Urothelium cell line (cell line): ENCODE measurements around the gene PHACTR2.

ENCODE experiments used
- DNase-seq: peaks from one replicate; pipeline ENCODE4 v3.0.0; 2011; ENCODE audit warnings: low spot score, mixed read lengths
- FAIRE-seq: peaks from 2 replicates; lab custom pipeline; 2011; peaks lifted over from hg19 to GRCh38; lab: Jason Lieb, UNC

PHACTR2 gene

DNA sequence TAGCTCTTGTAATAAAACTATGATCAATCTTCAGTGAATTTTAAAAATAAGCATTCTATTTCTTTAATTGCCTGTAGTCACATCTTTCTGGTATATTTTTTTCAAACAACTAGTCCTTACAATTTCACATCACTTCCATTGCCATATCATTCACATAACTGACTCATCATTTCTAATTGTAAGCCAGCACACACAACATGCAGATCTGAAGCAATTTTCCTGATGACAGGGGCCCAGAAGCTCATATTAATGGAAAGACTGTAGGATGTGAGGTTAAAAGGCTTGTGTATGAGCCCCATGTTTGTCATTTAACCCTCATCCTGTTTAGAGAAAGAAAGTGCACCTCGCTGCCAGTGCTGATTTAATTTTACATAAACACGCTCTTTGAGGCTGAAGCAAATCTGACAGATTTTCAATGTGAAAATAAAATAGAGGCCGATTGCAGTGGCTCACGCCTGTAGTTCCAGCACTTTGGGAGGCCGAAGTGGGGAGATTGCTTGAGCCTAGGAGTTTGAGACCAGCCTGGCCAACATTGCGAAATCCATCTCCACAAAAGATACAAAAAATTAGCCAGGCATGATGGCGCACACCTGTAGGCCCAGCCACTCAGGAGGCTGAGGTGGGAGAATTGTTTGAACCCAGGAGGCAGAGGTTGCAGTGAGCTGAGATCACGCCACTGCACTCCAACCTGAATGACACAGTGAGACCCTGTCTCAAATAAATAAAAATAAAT, 125.2 kb downstream of the PHACTR2 start:
- DNase-seq (no peak), FAIRE-seq (no peak)

DNA sequence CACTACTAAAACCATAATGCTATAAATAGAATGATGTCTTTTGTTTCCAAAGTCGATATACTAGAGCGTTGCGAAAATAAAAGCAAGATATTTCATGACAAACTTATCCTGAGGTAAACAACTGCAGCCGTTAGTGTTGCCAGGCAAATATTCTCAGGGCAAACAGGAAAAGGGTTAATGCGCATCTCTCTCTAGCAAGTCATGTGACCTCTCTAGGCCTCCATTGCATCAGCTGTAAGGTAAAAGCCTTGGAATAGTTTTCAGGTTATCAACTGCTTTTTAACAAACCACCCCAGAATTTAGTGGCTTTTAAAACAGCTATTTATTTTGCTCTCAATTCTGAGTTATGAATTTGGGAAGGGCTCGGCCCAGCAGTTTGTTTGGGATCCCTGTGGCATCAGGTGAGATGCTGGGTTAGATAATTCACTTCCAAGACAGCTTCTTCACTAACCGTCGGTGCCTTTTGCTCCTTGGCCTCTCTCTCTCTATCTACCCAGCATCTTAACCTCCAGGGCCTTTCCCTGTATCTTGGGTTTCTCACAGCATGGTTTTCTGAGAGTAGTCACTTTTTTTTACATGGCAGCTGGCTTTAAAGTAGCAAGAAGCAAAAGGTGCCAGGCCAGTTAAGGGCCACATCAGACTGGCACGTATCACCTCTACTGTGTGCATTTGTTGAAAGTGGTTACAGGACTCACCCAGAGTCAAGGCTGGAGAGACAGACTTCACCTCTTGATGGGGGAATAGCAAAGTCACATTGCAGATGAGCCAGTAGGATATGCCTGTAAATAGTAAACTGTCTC, 126.2 kb downstream of the PHACTR2 start:
- DNase-seq (no peak), FAIRE-seq (no peak)

DNA sequence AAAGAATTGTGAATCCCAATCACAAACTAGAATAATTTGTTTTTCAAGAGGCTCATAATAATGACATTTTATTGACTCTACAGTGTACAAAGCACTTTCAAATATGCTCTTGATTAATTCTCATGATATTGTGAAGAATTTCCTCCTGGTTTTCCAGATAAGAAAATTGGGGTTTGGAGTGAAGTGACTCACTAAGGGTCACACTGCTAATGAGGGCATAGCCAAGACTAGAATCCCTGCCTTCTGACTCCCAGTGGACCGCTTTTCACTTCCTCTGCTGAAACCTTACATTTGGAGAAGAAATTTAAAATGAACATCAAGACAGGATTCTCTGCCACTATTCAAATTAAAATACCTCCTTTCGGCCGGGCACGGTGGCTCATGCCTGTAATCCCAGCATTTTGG, 127.1 kb downstream of the PHACTR2 start:
- FAIRE-seq (no peak), DNase-seq (no peak)

DNA sequence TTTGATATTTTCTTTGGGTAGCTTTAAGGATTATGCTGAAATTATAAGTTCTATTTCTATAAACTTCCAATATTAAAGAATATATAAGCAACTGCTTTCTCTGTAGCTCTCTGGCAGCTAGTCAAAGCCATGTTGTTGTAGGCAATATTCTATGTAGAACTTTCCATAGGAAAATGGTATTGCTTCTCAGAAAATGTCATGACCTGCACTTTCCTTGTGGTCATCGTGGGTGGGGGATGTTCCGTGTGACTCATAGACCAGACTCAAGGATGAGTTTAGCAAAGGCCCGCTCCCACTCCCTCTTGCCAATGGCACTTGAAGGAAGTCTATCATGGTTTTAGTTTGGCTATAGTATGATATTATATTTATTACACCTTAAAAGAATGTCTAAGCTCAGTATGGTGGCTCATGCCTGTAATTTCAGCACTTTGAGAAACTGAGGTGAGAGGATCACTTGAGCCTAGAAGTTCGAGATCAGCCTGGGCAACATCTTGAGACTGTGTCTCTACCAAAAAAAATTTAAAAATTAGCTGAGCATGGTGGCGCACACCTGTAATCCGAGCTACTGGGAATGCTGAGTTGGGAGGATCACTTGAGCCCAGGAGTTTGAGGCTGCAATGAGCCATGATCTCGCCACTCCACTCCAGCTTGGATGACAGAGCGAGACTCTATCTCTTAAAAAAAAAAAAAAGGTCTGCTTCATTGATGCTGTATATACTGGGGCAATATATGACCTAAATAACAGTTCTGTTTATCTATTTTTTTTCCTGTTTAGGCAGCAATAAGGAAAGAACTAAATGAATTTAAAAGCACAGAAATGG, 128.7 kb downstream of the PHACTR2 start:
- DNase-seq (peak; percentile 33), FAIRE-seq (no peak)

DNA sequence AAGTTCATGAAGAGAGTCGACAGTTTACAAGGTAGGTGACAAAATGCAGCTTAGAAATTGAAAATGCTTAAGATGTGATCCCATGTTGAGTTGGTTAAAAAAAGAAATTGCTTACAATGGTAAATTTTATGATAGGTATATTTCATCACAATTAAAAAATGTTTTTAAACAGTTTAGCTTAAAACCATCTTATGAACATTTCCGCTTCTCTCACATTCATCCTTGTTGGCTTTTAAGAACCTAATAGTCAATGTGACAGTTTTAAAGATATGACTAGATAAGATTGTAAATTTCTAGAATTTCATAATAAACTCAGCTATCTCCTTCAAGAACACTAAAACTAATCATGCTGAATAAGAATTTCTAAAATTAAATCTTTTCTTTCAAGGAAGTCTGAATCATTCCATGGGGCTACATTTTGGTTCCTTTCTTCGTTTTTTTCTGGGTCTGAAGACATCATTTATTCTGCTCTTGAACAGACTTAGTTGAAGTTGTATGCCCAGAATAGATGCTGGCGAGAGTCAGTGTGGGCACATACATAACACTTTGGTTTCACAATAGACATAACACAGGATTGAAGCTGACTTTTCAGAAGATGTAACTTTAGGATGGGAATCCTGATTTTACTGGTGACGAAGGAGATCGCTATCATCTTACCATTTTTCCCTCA, 129.5 kb downstream of the PHACTR2 start:
- DNase-seq (no peak), FAIRE-seq (no peak)

DNA sequence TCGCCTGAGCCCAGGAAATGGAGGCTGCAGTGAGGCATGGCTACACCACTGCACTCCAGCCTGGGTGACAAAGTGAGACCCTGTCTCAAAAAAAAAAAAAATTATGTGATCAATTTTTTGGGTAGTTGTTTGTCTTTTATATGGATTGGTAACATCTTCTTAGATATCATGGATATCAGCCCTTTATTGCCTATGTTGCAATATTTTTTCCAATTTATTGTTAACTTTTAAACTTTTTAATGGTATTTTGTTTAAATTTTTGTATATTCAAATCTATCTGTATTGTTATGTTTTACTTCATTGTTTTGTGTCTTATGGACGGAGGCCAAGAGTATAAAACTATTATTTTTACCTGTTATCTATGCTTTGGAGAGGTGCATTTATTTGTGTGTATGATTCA, 133.0 kb downstream of the PHACTR2 start:
- no peak for FAIRE-seq
- no peak for DNase-seq

DNA sequence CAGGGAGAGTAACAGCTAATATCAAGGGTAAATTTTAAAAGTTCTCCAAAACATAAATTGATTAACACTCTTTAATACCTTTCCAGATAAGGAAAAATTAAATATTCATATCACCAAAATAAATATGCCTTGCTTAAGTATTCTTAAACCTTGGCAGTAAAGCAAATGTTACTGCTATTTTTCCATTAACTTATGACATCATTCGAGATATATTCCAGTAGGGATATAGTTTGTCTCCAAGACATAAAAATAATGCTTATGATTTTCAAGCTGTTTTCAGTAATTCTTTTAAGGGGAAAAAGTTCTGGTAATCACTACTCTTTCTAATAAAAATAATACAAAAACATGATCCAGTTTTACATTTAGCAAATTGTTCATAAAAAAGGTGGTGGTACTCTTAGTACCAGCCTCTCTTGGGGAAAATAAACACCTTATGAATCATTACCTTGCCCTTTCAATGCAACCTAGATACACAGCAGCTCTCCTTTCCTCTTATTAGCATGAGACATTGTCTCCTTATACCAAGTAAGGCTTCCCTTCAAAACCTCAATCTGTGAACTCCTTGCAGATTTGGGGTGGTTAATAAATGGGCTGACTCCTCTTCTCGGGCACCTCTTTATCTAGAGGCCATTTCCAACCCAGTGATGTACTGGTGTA, 133.9 kb downstream of the PHACTR2 start:
- DNase-seq (no peak), FAIRE-seq (no peak)

DNA sequence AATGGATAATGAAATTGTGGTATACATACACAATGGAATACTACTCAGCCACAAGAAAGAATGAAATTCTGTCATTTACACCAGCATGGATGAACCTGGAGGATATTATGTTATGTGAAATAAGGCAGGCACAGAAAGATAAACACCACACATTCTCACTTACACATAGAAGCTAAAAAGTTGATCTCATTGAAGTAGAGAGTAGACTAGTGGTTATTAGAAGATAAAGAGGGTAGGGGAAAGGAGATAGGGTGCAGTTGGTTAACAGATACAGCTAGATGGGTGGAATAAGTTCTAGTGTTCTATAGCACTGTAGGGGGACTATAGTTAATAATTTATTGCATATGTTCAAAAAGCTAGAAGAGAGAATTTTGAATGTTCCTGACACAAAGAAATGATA, 139.9 kb downstream of the PHACTR2 start:
- DNase-seq (no peak), FAIRE-seq (no peak)

DNA sequence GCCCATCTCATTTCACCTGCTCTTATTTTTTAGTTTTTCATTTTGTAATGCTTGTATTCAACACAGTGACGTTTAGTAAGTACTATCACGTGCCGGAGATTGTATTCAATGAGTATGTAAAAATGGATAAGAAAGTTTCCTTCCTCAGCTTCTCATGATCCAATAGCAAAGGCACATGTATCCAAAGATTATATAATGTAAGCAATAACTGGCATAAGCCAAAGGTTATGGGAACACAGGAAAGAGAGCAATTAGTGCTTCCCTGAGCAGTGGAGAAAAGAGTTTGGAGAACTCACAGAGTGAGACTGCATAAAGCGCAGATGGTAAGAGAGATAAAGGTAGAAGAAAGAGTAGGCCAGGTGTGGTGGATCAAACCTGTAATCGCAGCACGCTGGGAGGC, 143.6 kb downstream of the PHACTR2 start:
- DNase-seq: no peak

DNA sequence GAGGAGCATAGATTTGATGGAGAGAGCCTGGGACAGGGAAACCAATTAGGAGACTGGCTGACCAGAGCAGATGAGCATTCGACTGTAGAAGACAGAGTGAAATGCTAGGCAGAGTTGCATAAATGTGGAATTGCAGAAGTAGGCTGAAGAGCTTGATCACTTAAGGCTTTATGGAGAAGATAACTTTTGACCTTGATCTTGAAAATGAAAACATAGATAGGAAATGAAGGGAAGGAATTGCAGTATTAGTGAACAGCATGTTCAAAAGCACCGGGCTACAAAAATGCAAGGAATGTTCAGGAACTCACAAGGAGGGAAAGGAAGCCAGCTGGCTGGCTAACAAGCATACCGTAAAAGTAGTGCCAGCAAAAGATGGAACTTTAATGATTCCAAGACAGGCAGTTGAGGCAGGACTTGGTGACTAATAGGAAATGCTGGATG, 144.8 kb downstream of the PHACTR2 start:
- DNase-seq (peak; percentile 8), FAIRE-seq (no peak)

More for the DNA sequence above, 143.6 kb downstream of the PHACTR2 start:
- FAIRE-seq: no peak

DNA sequence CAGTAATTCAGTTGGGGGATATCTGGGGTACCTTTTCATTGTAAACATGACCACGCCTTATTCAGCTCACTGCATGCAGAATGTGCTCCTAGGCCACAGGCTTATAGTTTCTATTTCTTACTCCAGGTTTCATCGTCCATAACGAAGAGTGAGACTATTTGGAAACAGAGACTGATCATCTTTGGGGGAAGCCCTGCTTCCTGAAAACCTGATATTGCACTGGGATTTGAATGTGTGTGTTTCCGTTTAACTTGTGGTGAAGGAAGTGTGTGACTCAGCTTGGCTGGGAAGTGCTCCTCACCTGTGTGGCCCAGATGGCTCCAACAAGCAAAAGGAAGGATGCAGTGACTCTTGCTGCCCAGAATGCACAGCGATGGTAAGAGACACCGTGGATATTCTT, 145.8 kb downstream of the PHACTR2 start:
- peak; percentile 36 for DNase-seq
- FAIRE-seq: no peak

DNA sequence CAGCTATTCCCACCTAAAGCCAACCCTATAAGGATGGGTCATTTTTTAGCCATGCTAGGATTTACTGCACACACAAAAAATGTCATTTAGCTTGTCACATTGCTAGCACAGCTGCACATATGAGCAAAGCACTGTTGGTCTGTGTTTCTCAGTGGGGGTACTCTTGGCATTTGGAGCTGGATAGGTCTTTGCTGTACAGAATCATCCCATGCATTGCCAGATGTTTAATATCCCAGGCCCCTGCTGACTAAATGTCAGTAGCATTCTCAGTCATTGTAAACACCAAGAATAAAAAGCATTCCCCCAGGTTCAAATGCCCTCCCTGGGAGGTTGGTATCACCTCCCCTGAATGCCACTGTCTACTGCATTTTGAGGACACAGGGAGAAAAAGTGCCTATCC, 150.8 kb downstream of the PHACTR2 start:
- DNase-seq (no peak), FAIRE-seq (no peak)

DNA sequence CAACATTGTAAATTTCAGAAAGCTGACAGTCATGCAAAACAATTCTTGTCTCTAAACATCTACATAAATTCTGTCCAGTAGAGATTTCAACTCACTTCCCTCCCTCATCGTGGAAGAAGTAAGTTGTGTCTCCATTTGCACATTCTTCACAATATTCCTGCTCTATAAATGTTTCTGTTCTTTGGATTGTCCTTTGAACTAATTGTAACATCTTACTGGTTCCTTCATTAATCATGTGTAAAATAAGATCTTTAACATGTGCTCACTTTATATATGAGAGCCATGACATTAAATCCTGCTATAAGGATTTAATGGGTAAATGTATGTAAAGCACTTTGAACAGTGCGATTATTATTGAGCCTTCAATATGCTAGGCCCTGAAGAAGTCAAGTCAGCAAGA, 158.4 kb downstream of the PHACTR2 start:
- DNase-seq (no peak), FAIRE-seq (no peak)

DNA sequence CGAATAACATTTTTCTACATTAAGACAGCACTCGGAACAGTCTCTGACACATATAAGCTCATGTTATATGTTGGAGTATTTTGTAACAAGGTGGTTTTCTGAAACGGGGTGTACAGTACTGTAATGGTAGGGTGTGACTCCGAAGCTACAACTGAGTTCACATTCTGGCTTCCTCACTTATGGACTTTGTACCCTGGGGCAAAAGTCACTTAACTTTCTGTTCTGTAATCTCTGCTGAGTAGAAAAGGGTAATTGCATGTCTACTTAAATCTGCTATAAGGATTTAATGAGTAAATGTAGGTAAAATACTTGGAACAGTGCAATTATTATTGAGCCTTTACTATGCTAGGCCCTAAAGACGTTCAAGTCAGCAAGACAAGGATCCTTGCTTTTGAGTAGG, 160.6 kb downstream of the PHACTR2 start:
- no peak for DNase-seq
- no peak for FAIRE-seq

DNA sequence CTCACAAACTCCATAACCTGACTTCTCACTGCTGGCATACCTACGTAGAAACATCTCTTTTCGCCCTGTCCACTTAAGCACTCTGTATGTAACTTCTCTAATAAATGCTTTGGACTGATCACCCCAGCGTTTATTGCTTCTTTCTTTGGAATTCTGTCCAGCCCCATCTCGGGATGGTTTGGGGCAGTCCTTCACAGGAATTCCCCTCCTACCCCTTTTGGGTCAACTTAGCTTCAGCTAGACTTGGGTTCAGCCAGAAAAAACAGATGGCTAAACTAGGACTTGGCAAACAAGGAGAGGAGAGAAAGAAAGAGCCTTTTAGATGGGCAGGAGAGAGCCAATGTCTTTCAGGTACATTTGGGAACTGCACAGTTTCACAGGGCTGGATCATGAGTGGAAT, 161.4 kb downstream of the PHACTR2 start:
- DNase-seq: no peak
- no peak for FAIRE-seq

DNA sequence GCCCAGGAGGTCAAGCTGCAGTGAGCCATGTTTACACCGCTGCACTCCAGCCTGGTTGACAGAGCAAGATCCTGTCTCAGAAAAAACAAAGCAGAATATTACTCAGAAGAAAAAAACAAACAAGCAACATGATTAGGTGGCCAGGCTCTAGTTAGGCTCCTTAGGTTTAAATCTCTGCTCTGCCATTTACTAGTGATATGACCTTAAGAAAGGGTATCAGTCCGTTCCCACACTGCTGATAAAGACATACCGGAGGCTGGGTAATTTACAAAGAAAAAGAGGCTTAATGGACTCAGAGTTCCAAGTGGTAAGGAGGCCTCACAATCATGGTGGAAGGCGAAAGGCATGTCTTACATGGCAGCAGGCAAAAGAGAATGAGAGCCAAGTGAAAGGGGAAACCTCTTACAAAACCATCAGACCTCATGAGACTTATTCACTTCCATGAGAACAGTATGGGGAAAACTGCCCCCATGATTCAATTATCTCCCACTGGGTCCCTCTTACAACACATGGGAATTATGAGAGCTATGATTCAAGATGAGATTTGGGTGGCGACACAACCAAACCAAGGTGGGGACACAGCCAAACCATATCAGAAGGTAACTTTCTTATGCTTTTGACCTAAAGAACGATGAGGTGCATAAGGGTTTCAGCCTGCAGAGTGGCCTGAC, 163.0 kb downstream of the PHACTR2 start:
- DNase-seq: no peak
- no peak for FAIRE-seq

DNA sequence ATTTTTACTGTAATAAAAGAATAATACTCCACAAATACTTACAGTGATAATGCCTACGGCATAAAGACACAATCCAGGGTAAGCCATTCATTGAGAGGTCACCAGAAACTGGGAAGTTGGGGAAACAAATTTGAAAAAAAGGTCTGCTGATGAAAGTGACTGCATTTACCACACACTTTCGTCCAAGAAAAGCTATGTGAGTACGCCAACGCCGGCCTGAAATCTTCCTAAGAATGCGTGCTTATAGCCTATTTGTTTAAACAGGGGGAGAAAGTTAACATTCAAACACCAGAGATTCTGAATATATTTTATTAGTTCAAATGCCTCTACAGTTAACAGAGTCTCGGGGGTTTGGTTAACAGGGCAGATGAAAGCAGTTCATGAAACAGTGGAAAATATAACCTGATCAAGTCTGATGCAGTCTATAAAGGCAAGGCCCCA, 164.7 kb downstream of the PHACTR2 start:
- DNase-seq (no peak), FAIRE-seq (no peak)

DNA sequence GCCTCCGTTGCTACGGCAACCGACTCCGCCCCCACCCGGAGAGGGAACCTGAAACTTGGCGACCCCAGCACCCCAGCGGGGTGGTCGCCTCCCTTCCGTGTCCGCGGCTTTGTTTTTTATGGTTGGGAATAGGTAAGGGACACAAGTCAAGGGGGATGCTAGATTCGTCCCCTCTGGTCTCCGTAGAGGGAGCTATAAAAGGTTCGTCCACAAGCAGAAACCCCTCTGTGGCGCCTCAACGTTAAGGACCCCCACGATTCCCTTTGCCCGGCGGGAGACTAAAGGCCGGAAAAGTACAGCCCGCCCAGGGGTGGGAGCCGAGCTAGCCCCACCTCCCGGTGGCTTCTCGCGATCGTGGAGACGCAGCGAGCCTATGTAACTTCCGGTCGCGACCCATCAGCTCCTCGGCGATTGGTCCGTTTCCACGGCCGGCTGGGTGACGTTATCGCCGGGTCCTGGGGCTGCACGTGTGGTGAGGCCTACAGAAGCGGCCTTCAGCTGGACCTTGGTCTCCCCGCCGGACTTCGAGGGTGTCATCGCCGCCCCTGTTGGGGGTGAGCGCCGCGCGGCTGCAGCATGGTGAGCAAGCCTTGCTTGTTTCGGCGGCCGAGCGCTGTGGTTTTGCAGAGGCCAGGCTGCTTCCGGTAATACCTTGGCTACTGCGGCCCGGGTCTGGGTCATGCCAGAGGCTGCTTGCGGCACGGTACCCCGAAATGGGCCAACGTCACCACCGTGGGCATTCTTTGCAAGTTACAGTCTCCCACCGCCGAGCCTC, 165.3 kb downstream of the PHACTR2 start, which contains the start of gene LTV1:
LTV1 (plus strand) TSS at position 437 of the 775 bp plus-strand sequence; CDS start at position 577, 140 bp downstream.
- FAIRE-seq: peak; percentile 87
- peak; percentile 99 for DNase-seq

DNA sequence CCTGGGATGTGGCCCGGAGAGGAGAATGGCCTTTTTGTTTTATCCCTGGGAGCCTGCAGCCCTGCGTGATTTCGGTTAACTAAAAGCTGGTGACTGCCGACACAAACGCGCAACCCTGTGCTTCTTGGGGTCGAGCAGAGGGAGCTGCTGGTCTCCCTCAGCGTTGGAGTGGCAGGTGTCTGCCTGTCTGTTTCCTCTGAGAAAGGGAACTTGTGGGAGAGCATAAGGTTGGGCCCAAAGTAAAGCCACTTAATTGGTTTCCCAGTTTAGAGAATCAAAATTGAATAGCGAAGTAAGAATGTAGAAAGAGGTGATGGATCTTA, 165.9 kb downstream of the PHACTR2 start:
- no peak for FAIRE-seq

More for the DNA sequence above, 165.9 kb downstream of the PHACTR2 start:
- DNase-seq: no peak
